ENCODE measurements around the gene OR1C1.
"Not testable (repeated sequence)": the region's sequence is repeated elsewhere in the genome, so short reads cannot be mapped to it uniquely, and the experiment has no call there.

OR1C1 gene, protein sequence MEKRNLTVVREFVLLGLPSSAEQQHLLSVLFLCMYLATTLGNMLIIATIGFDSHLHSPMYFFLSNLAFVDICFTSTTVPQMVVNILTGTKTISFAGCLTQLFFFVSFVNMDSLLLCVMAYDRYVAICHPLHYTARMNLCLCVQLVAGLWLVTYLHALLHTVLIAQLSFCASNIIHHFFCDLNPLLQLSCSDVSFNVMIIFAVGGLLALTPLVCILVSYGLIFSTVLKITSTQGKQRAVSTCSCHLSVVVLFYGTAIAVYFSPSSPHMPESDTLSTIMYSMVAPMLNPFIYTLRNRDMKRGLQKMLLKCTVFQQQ

GRCh38 chr1:247760456-247760855, at the start of gene OR1C1:
Gene OR1C1 (minus strand): TSS chr1:247760556. CDS start chr1:247758406, 2,150 bp downstream.
- DNase-seq (ENCODE audit: low read depth, low spot score), result no peak

GRCh38 chr1:247797518-247797917, 37.2 kb upstream of the OR1C1 start:
- no peak for DNase-seq (ENCODE audit: low read depth, low spot score)

DNA sequence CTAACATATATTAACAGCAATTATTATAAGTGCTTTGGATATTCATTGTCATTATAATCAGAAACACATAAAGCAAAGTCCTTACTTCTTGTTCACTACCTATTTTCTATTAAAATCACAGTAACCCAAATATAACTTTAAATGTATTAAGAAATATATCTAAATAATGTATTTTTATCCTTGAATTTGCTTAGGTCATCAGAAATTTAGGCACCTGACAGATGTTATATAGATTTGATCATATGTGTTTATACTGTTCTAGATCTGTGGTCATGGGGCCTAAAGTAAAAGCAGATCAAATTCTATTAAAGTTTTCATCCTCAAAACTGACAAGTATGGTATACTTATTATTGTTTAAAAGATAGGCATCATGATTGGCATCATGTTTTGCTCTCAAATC, 9.2 kb upstream of the OR1C1 start:
- no peak for DNase-seq (ENCODE audit: low read depth, low spot score)

DNA sequence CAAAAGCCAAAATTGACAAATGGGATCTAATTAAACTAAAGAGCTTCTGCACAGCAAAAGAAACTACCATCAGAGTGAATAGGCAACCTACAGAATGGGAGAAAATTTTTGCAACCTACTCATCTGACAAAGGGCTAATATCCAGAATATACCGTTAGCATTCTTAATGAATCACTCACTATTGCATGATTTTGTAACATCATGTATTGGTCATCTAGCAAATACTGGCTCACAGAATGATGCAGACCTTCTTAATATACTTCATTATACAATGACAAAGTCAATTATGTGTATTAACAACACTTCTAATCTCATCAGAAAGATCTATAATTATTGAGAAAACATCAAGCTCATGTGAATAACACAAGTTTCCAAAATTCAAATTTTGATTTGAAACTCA, 6.0 kb downstream of the OR1C1 start:
- not testable (repeated sequence) for DNase-seq (ENCODE audit: low read depth, low spot score)

GRCh38 chr1:247749870-247750269, 10.5 kb downstream of the OR1C1 start:
- no peak for DNase-seq (ENCODE audit: low read depth, low spot score)

GRCh38 chr1:247748041-247748440, 12.3 kb downstream of the OR1C1 start, which contains the start of gene OR14A2:
Gene OR14A2 (minus strand): TSS chr1:247748141.
- no peak for DNase-seq (ENCODE audit: low read depth, low spot score)

GRCh38 chr1:247747616-247748015, 12.7 kb downstream of the OR1C1 start:
- DNase-seq (ENCODE audit: low read depth, low spot score), result no peak

DNA sequence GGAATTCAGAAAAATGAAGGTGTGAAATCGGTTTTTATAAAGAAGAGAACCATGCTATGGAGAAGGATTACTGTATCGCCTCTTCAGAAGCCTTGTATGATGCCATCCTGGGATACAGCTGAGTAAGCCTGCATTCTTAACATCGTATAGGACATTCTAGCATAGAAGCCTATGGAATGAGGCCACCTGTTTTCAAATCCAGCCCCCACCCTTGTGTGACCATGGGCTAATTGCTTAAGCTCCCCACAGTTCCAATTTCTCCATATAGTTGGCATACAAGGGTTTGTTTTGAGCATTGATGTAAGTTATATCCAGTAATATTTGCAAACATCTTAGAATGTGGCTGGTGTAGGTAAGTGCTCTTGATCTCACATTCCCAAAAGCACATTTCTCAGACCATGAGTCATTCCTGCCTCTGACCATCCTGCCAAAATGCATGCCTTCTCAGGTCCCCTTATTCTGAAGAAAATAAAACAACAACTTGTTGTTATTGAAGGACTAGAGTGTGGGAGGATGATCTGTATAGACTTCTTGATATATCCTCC, 13.9 kb downstream of the OR1C1 start:
- DNase-seq (ENCODE audit: low read depth, low spot score), result no peak

- DNase-seq (ENCODE audit: low read depth, low spot score), result not testable (repeated sequence)
Measured at GRCh38 chr1:247742215-247742760, 18.1 kb downstream of the OR1C1 start.

GRCh38 chr1:247741756-247742155, 18.6 kb downstream of the OR1C1 start:
- DNase-seq (ENCODE audit: low read depth, low spot score), result no peak

DNA sequence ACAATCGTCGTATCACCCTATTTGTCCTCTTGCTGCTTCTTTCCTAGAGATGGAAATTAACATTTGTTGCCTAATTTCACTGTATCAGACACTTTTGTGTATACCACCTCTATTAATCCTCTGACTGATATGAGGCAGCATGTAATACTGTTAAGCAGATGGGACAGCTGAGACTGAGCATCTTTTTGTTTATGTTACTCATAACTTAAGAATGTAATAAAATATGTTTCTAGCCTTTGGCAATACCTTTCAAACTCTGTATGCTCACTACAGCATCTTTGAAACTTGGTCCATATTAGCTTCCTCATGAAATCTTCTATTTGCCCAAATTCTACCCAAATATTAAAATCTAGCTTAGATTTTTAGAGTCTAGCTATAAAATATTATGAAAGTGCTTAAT, 19.6 kb downstream of the OR1C1 start:
- DNase-seq (ENCODE audit: low read depth, low spot score), result no peak

DNA sequence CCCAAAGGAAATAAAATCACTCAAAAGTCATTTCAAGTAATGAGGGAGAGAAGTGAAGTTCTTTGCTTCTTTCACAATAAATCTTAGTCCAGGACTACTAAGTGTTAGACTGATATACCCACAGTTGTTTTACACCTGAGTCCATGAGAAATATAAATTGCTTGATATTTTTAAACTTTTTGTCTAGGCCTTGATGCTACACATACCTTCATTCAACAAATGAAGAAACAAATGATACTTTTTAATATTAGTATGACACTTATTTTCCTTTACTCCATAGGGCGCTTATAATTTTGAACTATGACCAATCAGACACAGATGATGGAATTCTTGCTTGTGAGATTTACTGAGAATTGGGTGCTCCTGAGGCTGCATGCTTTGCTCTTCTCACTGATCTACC, 22.0 kb downstream of the OR1C1 start, which contains the start of gene OR14K1:
TSS of gene OR14K1 (plus strand) at position 301 of the 400 bp plus-strand sequence. CDS start at position 301, 0 bp downstream.
- DNase-seq (ENCODE audit: low read depth, low spot score), result no peak

- no peak for DNase-seq (ENCODE audit: low read depth, low spot score)
Measured at GRCh38 chr1:247721222-247721621, 39.1 kb downstream of the OR1C1 start.

GRCh38 chr1:247716546-247716945, 43.8 kb downstream of the OR1C1 start, which contains the start of gene OR6F1:
Gene OR6F1 (minus strand): TSS chr1:247716646. CDS start chr1:247712755, 3,891 bp downstream.
- DNase-seq (ENCODE audit: low read depth, low spot score), result no peak

DNA sequence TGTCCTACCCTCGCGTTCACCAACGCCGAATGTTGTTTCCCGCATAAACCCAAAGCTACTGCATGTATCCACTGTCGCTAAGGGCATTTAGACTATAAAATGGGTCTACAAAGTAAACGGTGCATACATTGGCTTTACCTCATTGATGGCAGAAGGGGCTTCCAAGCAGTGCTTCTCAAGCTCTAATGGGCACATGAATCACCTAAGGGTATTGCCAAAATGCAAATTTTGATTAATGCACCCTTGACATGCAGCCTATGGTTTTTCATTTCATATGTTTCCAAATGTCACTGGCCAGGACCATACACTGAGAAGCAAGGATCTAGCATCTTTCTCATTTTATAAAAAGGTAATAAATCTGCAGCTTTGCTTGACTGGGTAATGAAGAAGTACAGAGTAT, 46.6 kb downstream of the OR1C1 start:
- DNase-seq (ENCODE audit: low read depth, low spot score), result no peak

- not testable (repeated sequence) for DNase-seq (ENCODE audit: low read depth, low spot score)
Measured at GRCh38 chr1:247710681-247711080, 49.7 kb downstream of the OR1C1 start.
